ENCODE measurements around the gene TIMP3.

GRCh38 chr22:32861330-32861729, 59.8 kb downstream of the TIMP3 start:
- no peak for TF ChIP-seq CTCF (conservative IDR thresholded peaks at IDR 0.05; ENCODE audit: low read length)
- TF ChIP-seq EZH2phosphoT487 (IDR thresholded peaks at IDR 0.05; ENCODE audit: borderline replicate concordance): no peak
